Loucy (cell line): ENCODE measurements around the gene HSD3B7.

Experiments
- H2AFZ ChIP-seq: fragments of 200-600 bp; sonication (generic); 2 replicates; pipeline ENCODE4 v1.6.0; 2016; ENCODE audit warnings: antibody characterized with exemption, mild to moderate bottlenecking, low read length, moderate library complexity
- H3F3A ChIP-seq: fragments of 200-600 bp; 2 replicates; pipeline ENCODE4 v1.6.0; 2016; ENCODE audit warnings: antibody characterized with exemption, low read depth, mild to moderate bottlenecking
- H3K27me3 ChIP-seq: fragments of 200-600 bp; sonication (generic); 2 replicates; pipeline ENCODE4 v1.6.1; 2014; ENCODE audit warnings: low read length, mild to moderate bottlenecking; ENCODE audit not compliant: insufficient read depth, poor library complexity, severe bottlenecking
- H3K36me3 ChIP-seq: fragments of 200-600 bp; sonication (generic); 2 replicates; pipeline ENCODE4 v1.6.1; 2016; ENCODE audit warnings: low read length; ENCODE audit not compliant: insufficient read depth
- H3K4me1 ChIP-seq: fragments of 200-600 bp; sonication (generic); 2 replicates; pipeline ENCODE4 v1.5.1; 2014; ENCODE audit warnings: low read length, mild to moderate bottlenecking; ENCODE audit not compliant: insufficient read depth, poor library complexity, severe bottlenecking
- H3K4me2 ChIP-seq: fragments of 200-600 bp; sonication (generic); 2 replicates; pipeline ENCODE4 v1.6.0; 2014; ENCODE audit warnings: antibody characterized with exemption, low read length, low read depth, mild to moderate bottlenecking; ENCODE audit not compliant: poor library complexity, severe bottlenecking
- H3K4me3 ChIP-seq: fragments of 200-600 bp; sonication (generic); 2 replicates; pipeline ENCODE4 v1.5.1; 2014; ENCODE audit warnings: low read length, mild to moderate bottlenecking, mixed read lengths; ENCODE audit not compliant: poor library complexity, severe bottlenecking
- H3K79me2 ChIP-seq: fragments of 200-600 bp; sonication (generic); 2 replicates; pipeline ENCODE4 v1.6.1; 2014; ENCODE audit warnings: low read length; ENCODE audit not compliant: insufficient read depth
- H3K9ac ChIP-seq: fragments of 200-600 bp; sonication (generic); 2 replicates; pipeline ENCODE4 v1.6.0; 2014; ENCODE audit warnings: mild to moderate bottlenecking, low read depth, low read length, moderate library complexity; ENCODE audit not compliant: poor library complexity, severe bottlenecking
- H3K9me2 ChIP-seq: fragments of 200-600 bp; sonication (generic); replicated peaks from 2 replicates; pipeline ENCODE4 v1.6.1; 2016; ENCODE audit warnings: low read depth, low read length, mixed read lengths
- H3K9me3 ChIP-seq: fragments of 200-600 bp; sonication (generic); 2 replicates; pipeline ENCODE4 v1.6.1; 2014; ENCODE audit warnings: mild to moderate bottlenecking, antibody characterized with exemption, low read length, low read depth; ENCODE audit not compliant: insufficient read depth
- H4K20me1 ChIP-seq: fragments of 200-600 bp; sonication (generic); 2 replicates; pipeline ENCODE4 v1.6.0; 2014; ENCODE audit warnings: antibody characterized with exemption, low read length, mild to moderate bottlenecking; ENCODE audit not compliant: insufficient read depth, poor library complexity, severe bottlenecking
- EZH2phosphoT487 ChIP-seq: fragments of 200-600 bp; IDR thresholded peaks from 2 replicates; pipeline ENCODE4 v1.6.1; 2018; ENCODE audit warnings: antibody characterized with exemption, mild to moderate bottlenecking, moderate library complexity, borderline replicate concordance
- TF ChIP-seq, protein P1 (sequence below): fragments of 200-600 bp; sonication (generic); conservative IDR thresholded peaks from 2 replicates; pipeline ENCODE4 v1.5.1; 2014; ENCODE audit warnings: mild to moderate bottlenecking, antibody characterized with exemption, low read length

The HSD3B7 gene

GRCh38 chr16:30998852-30999761 lies 14.1 kb downstream of the HSD3B7 start:
- Histone ChIP-seq H3K4me2 (no peak overlapping the region), H3K4me1 (no peaks in the 10 kb centered on the region), H2AFZ (no peak overlapping the region), H3K4me3 (no peak overlapping the region), H3K9me3 (no peaks in the 10 kb centered on the region), H3K36me3 (no peaks in the 10 kb centered on the region), H3K9ac (no peak overlapping the region), H4K20me1 (no peaks in the 10 kb centered on the region), H3K9me2 (no peaks in the 10 kb centered on the region), H3K27me3 (no peaks in the 10 kb centered on the region), H3K79me2 (no peaks in the 10 kb centered on the region), H3F3A (no peaks in the 10 kb centered on the region)
- TF ChIP-seq, protein P1, sequence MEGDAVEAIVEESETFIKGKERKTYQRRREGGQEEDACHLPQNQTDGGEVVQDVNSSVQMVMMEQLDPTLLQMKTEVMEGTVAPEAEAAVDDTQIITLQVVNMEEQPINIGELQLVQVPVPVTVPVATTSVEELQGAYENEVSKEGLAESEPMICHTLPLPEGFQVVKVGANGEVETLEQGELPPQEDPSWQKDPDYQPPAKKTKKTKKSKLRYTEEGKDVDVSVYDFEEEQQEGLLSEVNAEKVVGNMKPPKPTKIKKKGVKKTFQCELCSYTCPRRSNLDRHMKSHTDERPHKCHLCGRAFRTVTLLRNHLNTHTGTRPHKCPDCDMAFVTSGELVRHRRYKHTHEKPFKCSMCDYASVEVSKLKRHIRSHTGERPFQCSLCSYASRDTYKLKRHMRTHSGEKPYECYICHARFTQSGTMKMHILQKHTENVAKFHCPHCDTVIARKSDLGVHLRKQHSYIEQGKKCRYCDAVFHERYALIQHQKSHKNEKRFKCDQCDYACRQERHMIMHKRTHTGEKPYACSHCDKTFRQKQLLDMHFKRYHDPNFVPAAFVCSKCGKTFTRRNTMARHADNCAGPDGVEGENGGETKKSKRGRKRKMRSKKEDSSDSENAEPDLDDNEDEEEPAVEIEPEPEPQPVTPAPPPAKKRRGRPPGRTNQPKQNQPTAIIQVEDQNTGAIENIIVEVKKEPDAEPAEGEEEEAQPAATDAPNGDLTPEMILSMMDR, result no peak
- no peak for TF ChIP-seq EZH2phosphoT487

DNA sequence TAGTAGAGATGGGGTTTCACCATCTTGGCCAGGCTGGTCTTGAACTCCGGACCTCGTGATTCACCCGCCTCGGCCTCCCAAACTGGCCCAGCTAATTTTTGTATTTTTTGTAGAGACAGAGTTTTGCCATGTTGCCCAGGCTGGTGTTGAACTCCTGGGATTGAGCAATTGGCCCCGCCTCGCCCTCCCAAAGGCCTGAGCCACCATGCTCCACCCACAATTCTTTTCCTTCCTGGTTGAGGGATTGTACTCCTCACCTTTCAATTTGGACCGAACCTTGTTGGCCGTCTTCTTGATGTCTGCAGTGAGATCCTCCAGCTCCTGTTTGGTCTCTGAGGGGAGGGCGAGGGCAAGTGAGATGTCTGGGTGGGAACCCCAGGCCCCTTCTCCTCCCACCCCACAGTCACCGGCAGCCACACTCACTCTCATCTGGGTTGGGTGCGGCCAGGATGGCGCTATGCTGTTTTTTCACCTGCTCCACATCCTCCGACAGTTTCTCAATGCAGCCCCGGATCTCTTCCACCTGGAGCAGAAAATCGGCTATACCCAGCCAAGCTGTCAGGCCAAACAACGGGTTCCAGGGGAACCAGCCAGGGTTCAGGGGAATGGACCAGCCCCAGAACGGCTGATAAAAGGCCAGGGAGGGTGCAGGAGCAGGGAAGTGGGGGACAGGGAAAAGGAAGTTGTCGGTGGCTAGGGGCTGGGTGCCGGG lies 15.8 kb downstream of the HSD3B7 start:
- no peak for TF ChIP-seq EZH2phosphoT487
- TF ChIP-seq, protein P1, result no peak

GRCh38 chr16:31001507-31002249 lies 16.7 kb downstream of the HSD3B7 start:
- Histone ChIP-seq H3F3A (no peaks in the 10 kb centered on the region), H3K9me3 (no peaks in the 10 kb centered on the region), H3K9me2 (no peaks in the 10 kb centered on the region), H3K79me2 (no peaks in the 10 kb centered on the region), H3K4me2 (no peak overlapping the region), H3K4me1 (no peaks in the 10 kb centered on the region), H2AFZ (no peak overlapping the region), H3K9ac (no peak overlapping the region), H3K36me3 (no peaks in the 10 kb centered on the region), H3K27me3 (no peaks in the 10 kb centered on the region), H4K20me1 (no peaks in the 10 kb centered on the region), H3K4me3 (no peak overlapping the region)
- no peak for TF ChIP-seq EZH2phosphoT487
- TF ChIP-seq, protein P1, result no peak

More for the DNA sequence above, 15.8 kb downstream of the HSD3B7 start:
- Histone ChIP-seq H3F3A (no peaks in the 10 kb centered on the region), H3K79me2 (no peaks in the 10 kb centered on the region), H3K36me3 (no peaks in the 10 kb centered on the region), H3K4me3 (no peak overlapping the region), H3K9me3 (no peaks in the 10 kb centered on the region), H3K9me2 (no peaks in the 10 kb centered on the region), H3K27me3 (no peaks in the 10 kb centered on the region), H4K20me1 (no peaks in the 10 kb centered on the region), H3K9ac (no peak overlapping the region), H2AFZ (no peak overlapping the region), H3K4me2 (no peak overlapping the region), H3K4me1 (no peaks in the 10 kb centered on the region)
